HG02938 (cell line): ENCODE results near the gene HDLBP.
"Not testable (repeated sequence)": the region's sequence is repeated elsewhere in the genome, so short reads cannot be mapped to it uniquely, and the experiment has no call there.

ENCODE experiments used
- ATAC-seq: cut with Tn5 transposase; IDR thresholded peaks from one replicate; pipeline ENCODE4 v1.9.1; 2021; ENCODE audit warnings: mild to moderate bottlenecking, moderate library complexity; ENCODE audit not compliant: unreplicated experiment

Gene HDLBP

DNA sequence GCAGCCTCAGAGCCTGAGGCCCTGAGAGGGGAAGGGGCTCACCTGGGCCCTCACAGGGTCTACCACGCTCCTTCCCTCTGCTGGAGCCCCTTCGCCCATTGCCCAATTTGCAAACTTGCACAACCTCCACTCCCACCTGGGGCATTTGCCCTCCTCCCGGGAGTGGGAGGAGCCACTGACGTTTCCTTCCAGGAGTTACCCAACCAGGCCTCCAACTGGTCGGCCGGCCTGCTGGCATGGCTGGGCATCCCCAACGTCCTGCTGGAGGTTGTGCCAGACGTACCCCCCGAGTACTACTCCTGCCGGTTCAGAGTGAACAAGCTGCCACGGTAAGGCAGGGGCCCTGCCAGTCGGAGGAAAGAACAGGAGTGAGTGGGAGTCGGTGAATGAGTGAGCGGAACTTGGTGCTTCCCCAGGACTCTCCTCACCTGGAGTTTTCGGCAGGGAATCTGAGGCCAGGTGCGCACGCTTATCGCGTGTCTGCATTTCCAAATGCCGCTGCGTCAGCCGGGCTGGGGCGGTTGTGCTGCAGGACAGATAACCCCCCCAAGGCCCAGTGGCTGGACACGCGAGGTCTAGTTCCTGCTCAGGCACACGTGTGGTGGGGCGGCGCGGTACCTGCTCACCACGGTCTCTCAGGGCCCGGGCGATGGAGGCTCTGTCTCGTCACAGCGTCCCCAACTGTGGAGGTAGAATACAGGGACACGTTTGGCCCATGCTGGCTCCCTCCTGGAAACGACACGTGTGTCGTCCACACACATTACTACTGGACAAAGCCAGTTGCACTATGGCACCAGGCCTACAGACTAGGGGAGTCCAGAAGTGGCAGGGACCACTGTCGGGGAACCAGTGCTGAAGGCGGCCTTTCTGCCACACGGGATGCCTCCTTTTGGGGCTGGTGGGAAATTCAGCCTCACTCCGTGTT, 115.3 kb downstream of the HDLBP start:
- ATAC-seq = no peak

DNA sequence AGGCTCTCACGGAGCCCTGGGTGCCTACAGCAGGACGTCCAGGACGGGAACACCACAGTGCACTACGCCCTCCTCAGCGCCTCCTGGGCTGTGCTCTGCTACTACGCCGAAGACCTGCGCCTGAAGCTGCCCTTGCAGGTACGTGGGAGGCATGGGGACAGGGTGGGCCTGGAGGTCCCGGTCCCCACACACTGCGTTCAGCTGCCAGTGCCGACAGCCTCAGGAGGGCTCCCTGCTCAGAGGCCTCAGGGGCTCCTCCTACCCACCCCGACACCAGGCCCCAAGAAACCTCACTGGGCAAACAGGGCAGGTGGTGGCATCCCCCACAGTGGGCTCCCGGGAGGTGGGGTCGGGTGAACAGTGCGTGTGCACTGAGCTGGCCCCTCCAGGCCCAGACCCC, 116.2 kb downstream of the HDLBP start:
- ATAC-seq = no peak

DNA sequence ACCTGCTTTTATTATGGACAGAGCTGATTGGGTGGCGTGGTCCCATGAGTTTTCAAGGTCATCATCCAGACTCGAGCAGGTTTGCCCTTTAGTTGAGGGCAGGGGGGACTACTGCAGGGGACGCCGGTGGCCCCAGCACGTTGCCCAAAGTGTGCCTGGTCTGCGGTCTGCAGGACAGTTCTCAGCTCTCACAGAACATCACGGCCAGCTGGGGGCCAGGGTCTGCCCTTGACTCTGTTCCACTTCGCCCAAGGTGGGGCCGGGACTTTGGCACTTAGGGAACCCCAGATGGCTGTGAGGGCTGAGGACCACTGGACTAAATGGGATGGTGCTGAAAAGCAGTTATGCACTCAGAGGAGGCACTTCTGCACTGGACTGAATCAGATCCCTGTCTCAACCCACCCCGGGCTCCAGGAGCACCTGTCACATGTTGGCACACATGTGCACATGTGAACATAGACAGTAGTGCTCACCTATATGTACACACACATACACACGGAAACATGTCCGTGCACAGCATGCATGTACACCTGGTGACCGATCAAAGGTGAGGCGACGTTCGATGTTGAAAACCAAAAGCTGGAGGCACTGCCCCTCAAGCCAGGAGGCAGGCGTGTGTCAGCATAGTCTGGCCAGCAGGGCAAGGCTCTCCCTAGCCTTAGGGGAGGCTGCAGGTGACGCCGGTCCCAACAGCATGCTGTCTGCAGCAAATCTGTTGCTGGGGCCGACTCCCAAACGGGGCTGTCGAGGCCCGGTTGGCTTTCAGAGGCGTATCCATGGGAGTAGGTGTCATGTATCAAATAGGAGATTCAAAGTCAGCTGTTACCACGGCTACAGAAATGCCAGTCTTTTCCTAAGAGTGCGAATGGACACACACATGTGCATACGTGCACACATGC, 116.8 kb downstream of the HDLBP start:
- no peak for ATAC-seq

DNA sequence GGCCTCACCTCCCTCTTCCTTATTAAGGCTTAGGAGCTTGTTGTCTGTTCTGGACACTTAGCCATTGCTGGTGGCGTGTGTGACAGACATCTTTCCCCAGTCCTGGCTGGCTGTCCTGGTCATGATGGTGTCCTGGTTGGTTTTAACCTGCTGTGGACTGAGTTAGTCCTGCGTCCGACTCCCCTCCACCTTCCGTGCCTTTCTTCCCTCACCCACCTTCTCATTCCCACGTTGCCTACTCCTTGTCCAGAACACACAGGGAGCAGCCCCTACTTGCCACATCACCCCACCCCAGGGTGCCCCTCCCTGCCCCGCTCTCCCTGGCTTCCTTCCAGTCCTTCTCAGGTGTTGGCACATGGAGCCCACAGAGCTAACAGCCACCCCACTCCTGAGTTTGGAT, 117.5 kb downstream of the HDLBP start:
- ATAC-seq = no peak

DNA sequence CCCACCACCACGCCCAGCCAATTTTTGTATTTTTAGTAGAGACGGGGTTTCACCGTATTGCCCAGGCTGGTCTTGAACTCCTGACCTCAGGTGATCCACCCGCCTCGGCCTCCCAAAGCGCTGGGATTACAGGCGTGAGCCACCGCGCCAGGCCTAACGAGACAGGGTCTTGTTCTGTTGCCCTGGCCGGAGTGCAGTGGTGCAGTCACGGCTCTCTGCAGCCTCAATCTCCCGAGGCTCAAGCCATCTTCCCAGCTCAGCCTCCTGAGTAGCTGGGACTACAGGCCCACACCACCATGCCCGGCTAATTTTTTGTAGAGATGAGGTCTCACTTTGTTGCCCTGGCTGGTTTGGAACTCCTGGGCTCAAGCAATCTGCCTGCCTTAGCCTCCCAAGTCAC, 118.2 kb downstream of the HDLBP start:
- not testable (repeated sequence) for ATAC-seq

DNA sequence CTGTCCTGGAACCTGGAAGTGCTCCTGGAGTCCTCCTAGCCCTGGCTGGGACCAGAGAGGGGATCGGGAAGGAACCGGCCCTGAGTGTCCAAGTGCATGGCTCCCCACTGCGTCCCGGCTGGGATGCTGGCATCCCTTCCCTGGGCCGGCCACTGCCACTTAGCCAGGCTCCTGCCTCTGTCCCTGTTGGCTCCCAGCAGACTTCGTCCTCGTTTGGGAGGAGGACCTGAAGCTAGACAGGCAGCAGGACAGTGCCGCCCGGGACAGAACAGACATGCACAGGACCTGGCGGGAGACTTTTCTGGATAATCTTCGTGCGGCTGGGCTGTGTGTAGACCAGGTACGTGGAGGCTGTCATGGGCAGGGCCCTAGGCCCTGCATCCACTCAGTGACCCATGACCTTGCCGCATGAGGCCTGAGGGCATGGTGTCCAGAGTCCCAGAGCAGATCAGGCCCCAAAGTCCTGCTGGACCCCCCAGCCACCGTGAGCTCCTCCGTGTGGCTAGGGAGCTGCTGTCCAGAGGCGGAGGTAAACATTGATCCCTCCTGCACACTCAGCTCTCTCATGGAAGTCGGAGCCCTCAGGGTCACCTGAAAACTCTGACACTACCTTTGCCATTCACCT, 119.9 kb downstream of the HDLBP start:
- no peak for ATAC-seq

DNA sequence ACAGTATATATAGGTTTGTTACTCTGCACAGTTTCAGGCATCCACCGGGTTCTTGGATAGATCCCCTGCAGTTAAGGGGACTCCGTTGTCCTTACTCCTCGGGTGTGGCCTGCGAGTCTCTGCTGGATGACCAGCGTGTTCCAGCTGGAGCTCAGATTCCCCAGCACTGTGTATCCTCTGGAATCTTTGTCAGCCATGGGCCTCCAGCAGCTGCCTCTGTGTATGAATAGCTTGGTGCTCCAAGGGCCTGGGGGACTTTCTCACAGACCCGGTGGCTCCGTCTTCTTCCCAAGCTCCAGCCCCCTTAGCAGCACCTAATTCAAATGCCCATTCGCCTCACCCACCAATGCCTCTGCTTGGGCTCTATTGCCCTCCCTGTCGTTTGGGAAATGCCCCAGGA, 120.7 kb downstream of the HDLBP start:
- no peak for ATAC-seq

DNA sequence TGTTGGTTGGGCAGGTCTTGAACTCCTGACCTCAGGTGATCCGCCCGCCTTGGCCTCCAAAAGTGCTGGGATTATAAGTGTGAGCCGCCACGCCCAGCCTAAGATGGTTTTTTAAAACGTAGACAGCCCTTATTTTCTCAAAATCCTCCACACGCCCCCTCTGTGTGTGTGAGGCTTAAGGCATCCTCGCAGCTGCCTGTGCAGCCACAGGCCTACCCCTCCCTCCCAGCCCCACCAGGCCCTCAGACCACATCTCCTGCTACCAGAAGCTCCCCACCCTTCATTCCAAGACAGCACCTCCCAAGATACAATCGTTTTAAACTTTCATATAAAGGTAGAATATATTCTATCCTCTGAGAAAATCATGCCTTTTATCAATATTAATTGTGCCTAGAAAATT, 122.2 kb downstream of the HDLBP start:
- no peak for ATAC-seq

DNA sequence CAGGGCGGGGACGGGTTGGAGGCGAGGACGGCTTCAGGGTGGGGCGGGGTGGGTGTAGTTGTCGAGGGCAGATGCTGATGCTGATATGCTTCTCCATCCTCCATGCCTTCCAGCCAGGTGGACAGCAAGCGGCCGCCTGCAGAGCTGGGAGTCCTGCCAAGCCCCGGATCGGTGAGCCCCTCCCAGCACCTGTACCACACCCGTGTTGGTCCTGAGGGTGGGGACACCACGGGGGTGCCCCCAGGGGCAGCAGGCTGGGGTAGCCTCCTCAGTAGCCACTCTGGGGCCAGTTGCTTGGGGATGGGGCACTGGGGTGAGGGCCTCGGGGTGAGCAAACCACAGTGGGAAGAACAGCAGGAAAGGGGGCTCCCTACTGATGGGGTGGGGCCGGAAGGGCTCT, 124.4 kb downstream of the HDLBP start:
- ATAC-seq = no peak

DNA sequence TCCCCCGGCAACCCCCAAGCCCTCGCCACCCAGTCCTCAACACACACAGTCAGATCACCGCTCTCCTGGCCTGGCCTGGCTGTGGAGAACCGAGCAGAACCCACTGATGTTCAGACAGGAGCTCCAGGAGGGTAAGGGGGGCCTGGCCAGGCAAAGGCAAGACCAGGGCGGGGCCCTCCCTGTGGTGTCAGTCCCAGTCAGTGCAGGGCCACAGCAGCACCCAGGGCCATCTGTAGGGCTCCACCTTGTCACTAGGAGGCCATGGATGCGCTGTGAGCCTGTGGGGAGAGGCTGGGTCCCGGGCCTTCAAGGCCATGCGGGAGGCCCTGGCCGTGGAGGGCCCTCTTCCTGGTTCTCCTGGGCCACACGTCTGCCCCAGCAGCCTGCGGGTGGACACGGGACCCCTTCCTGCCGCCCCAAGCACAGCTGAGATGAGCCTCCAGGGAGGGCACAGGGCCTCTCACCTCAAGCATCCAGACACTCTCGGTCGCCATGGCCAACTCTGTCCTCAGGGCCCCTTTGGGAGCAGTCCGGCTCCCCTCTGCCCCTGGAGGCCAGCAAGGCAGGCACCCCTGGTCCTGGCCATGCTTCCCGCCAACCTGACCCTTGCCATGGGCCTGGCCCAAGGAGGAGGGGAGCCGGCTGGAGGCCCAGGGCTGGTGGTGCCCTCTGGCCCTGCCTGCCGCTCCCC, 125.0 kb downstream of the HDLBP start:
- ATAC-seq = no peak

DNA sequence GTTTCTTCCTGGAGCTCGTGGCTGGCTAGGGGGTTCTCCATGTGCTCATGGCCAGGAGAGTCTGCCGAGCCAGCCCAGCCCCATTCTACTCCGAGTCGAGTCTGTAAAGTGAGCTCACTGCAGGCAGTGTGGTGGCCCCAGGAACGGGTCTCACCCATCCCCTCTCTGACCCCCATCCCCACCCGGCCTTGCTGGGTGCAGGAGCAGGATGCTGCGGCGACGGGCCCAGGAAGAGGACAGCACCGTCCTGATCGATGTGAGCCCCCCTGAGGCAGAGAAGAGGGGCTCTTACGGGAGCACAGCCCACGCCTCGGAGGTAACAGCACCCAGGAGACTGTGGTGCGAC, 125.6 kb downstream of the HDLBP start:
- ATAC-seq = no peak

DNA sequence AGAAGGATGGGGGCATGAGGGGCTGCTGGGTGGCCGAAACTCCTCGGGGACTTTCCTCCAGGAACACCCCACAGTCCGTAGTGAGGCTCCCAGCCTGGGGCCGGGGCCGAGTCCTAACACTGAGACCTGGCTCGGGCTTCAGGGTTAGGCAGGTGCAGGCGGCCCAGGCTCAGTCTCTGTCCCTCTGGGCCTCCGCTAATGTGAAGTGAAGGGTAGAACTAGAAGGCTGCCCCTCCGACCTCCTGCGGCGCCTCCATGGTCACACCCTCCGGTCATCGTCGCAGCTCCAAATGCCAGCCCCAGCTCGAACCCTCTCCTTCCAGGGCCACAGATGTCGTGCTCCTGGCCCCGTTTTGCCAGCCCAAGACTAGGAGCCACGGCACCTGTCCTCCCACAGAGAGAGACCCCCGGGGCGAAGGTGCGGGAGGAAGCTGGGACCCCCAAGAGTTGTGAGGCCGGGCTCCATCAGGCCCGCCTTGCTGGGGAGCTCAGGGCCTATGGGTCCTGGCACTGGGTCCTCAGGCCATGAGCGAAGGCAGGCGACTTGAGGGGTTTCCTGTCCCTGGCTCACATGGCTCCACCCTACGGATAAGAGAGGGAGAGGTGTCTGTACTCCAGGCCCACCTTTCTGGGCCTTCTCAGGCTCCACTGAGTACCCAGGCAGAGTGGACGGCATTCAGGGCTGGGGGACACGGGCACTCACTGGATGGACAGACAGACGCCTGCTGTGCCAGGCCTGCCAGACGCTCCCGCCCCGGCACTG, 126.2 kb downstream of the HDLBP start:
- ATAC-seq = no peak

DNA sequence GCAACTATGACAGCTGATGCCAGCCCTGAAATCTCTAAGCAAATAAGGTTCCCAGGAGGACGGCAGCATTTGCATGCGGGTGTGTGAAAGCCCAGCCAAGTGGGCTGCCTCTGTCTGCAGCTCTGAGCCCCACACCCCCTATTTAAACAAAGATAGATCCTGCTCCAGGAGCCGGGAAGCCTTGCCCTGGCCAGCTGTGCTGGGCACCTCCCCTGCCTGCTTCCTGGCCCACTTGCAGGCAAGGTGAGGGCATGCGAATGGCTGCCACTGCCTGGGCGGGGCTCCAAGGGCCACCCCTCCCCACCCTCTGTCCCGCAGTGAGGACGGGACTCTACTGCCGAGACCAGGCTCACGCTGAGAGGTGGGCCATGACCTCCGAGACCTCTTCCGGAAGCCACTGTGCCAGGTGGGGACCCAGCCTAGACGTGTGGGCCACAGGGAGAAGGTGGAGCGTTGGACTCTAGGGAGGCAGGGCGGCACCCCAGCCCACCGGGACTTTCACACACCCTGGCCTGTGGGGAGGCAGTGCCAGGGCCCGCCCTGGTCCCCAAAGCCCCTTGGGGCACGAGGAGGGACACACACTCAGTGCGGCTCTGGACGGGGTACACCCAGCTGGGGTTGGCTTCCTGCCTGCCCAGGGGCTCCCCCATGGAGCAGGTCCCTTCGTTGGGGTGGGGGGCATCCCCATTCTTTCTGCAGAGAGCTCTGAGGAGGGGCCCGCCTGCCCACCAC, 126.9 kb downstream of the HDLBP start, which contains the start of gene ANO7:
Gene ANO7 (plus strand): TSS at position 317 of the 732 bp plus-strand sequence. CDS start 1,387 bp downstream, outside the sequence.
- no peak for ATAC-seq

DNA sequence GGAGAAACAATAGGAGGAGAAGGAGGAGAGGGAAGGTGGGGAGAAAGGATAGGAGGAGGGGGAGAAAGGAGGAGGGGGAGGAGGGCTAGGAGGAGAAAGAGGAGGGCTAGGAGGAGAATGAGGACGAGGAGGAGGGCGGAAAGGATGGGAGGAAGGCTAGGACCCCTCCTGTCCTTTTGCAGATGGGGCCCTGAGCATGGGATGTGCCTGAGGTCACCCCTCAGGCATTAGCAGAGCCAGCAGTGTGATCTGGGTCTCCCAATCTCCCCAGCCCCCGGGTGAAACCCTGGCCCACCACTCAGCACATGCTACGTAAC, 127.6 kb downstream of the HDLBP start:
- ATAC-seq = no peak

DNA sequence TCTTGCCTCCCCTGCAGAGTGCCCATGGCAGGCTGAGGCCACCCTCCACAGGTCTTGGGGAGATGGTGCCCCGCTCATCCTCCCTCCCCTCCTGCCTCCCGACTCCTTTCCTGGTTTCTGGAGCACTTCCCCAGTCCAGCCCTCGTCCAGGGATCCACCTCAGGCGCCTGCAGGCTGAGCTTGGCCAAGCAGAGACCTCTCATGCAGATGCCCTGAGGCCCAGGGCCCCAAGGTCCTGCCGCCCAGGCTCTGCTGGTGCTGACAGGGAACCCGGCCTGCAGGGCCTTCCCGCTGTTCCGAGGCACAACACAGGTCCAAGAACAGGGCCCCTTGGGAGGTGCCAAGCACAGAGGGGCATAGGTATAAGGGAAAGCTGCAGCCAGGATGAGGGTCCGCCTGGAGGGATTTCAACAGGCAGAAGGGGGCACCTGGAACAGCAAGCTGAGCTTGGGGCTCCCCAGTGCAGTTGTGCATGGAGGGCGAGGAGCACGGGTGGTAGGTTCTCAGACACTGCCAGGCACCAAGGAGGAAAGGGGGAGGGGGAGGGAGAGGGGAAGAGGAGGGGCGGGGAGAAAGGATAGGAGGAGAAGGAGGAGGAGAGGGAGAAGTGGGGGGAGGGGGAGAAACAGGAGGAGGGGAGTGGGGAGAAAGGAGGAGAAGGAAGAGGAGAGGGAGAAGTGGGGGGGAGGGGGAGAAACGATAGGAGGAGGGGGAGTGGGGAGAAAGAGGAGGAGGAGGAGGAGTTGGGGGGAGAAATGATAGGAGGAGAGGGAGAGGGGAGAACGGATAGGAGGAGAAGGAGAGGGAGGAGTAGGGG, 128.2 kb downstream of the HDLBP start:
- ATAC-seq = no peak

DNA sequence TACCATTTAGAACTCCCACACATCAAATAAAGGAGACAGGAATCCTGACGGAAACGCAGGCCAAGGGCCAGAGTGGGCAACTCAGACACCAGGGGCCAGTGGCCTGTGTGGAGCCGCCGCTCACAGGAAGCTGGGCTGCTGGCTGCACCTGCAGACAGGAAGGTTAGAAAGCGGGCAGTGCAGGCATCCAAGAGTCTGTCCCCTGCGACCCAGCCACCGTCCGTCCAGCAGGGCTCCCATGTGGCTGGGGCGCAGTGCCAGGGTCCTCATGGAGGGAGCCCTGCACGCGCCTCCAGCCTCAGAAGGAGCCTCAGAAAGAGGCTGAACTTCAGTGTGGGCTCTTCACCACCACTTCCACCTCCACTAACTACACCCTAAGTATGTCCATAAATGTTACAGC, 129.5 kb downstream of the HDLBP start:
- no peak for ATAC-seq

DNA sequence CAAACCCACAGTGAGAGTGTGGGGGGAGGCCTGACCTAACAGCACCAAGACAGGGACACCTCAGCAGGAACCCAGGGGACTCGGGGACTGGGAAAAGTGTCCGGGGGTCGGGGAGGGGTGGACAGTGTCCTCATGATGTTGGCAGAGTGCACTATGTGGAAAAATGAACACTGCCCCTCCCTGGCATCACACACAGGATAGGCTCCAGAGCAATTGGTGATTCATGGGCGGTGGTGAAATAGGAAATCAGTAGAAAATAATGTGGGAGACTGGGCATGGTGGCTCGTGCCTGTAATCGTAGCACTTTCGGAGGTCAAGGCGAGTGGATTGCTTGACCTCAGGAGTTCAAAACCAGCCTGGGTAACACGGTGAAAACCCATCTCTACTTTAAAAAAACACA, 130.6 kb downstream of the HDLBP start:
- no peak for ATAC-seq

DNA sequence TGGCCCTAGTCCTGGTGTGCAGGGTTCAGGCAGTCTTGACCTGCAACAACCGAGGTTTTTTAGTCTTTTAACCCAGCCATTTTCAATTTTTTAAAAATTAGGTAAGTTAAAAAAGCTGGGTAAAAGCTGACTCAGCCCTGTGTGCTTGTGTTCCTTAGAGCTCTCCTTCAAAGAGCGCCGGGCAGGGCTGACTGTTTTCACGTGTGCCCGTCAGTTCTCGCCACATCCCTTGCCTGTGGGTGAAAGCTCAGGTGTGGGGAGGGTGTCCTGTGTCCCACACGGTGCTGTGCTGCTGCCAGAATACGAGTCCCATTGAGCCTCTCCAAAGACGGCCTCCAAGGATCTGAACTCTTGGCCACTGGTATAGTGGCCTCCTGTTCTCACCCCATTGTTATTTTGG, 132.3 kb downstream of the HDLBP start:
- no peak for ATAC-seq
